Measurements from ENCODE around the gene CSF3R. TPM values are rescaled to one million over a fixed set of nuclear protein-coding genes. Genes with fewer than 3 reads are reported as not detected.

The CSF3R gene
- total and polyA plus RNA-seq, 9 of the 15 experiments (the other 6 are each of a cell fraction or from before 2014, with no cell fraction given) = 0.21 to 0.86 (median 0.40) TPM; not detected in 1

GRCh38 chr1:36446271-36446670 lies 36.4 kb downstream of the CSF3R start (continued):
- TF ChIP-seq ETV1 (tag; conservative IDR thresholded peaks at IDR 0.05; ENCODE audit: low read depth) = no peak
- no peak for TF ChIP-seq ZNF253 (CRISPR knock-in tag; conservative IDR thresholded peaks at IDR 0.05)
- TF ChIP-seq BMI1 (IDR thresholded peaks at IDR 0.05; ENCODE audit: low read length) = no peak
- no peak for TF ChIP-seq ZNF407 (IDR thresholded peaks at IDR 0.05; ENCODE audit: low read depth)
- no peak for TF ChIP-seq SIRT6 (IDR thresholded peaks at IDR 0.05; ENCODE audit: low read depth, low read length)
- 0 out of 2 replicates have a peak, but pooled peaks have one; percentile 14 for TF ChIP-seq ATF7 (IDR thresholded peaks at IDR 0.05)
- TF ChIP-seq FOXJ2 (tag; IDR thresholded peaks at IDR 0.05) = no peak
- no peak for TF ChIP-seq PHB (CRISPR knock-in tag; IDR thresholded peaks at IDR 0.05)
- TF ChIP-seq ZNF212 (CRISPR knock-in tag; IDR thresholded peaks at IDR 0.05) = no peak

Measured in K562 (cell line).